KMS-11 (cell line): ENCODE results near the gene DHX57.

Source experiments
- H2AFZ ChIP-seq: fragments of 200-600 bp; sonication (generic); 2 replicates; pipeline ENCODE4 v1.6.1; 2016; ENCODE audit warnings: antibody characterized with exemption, mixed run types, low read depth
- H3K27ac ChIP-seq: fragments of 200-600 bp; sonication (generic); 2 replicates; pipeline ENCODE4 v1.6.1; 2016; ENCODE audit warnings: mild to moderate bottlenecking, mixed run types
- H3K27me3 ChIP-seq: fragments of 200-600 bp; sonication (generic); 2 replicates; pipeline ENCODE4 v1.6.1; 2017; ENCODE audit warnings: mild to moderate bottlenecking, low read depth, mixed run types, moderate library complexity; ENCODE audit not compliant: insufficient read depth
- H3K36me3 ChIP-seq: fragments of 200-600 bp; sonication (generic); 2 replicates; pipeline ENCODE4 v1.6.1; 2017; ENCODE audit warnings: mild to moderate bottlenecking, mixed run types; ENCODE audit not compliant: insufficient read depth
- H3K4me1 ChIP-seq: fragments of 200-600 bp; sonication (generic); 2 replicates; pipeline ENCODE4 v1.6.1; 2016; ENCODE audit warnings: mild to moderate bottlenecking, low read depth, mixed run types; ENCODE audit not compliant: poor library complexity, severe bottlenecking
- H3K4me2 ChIP-seq: fragments of 200-600 bp; sonication (generic); 2 replicates; pipeline ENCODE4 v1.7.0; 2016; ENCODE audit warnings: mild to moderate bottlenecking, mixed run types
- H3K4me3 ChIP-seq: fragments of 200-600 bp; sonication (generic); IDR thresholded peaks from 2 replicates; pipeline ENCODE4 v1.6.1; 2017; ENCODE audit warnings: low read depth, low read length, mixed read lengths; ENCODE audit not compliant: insufficient read depth
- H3K79me2 ChIP-seq: fragments of 200-600 bp; sonication (generic); 2 replicates; pipeline ENCODE4 v1.6.1; 2016; ENCODE audit warnings: low read depth, mixed run types; ENCODE audit not compliant: insufficient read depth
- H3K9ac ChIP-seq: fragments of 200-600 bp; sonication (generic); 2 replicates; pipeline ENCODE4 v1.6.1; 2016; ENCODE audit warnings: mild to moderate bottlenecking, mixed run types
- H4K20me1 ChIP-seq: fragments of 200-600 bp; sonication (generic); 2 replicates; pipeline ENCODE4 v1.6.1; 2016; ENCODE audit warnings: mild to moderate bottlenecking, mixed run types; ENCODE audit not compliant: insufficient read depth
- TF ChIP-seq, protein P1 (sequence below): fragments of 200-600 bp; sonication (generic); conservative IDR thresholded peaks from 2 replicates; pipeline ENCODE4 v1.6.1; 2017; ENCODE audit warnings: low read depth, mild to moderate bottlenecking, antibody characterized with exemption, low read length, moderate library complexity, mixed read lengths

The DHX57 gene

GRCh38 chr2:38866773-38867443 lies 8.8 kb downstream of the DHX57 start:
- Histone ChIP-seq H3K27me3 (no peaks in the 10 kb centered on the region), H4K20me1 (0 out of 2 replicates have a peak, but pooled peaks cover 3% of the 10 kb centered on the region), H3K4me3 (no peak overlapping the region), H3K79me2 (no peaks in the 10 kb centered on the region; the same call in 1 of the 2 replicates), H3K4me2 (no peak overlapping the region), H3K4me1 (peaks cover 8% of the 10 kb centered on the region), H3K36me3 (no peaks in the 10 kb centered on the region), H3K27ac (no peak overlapping the region), H3K9ac (no peak overlapping the region), H2AFZ (no peak overlapping the region)
- TF ChIP-seq, protein P1, sequence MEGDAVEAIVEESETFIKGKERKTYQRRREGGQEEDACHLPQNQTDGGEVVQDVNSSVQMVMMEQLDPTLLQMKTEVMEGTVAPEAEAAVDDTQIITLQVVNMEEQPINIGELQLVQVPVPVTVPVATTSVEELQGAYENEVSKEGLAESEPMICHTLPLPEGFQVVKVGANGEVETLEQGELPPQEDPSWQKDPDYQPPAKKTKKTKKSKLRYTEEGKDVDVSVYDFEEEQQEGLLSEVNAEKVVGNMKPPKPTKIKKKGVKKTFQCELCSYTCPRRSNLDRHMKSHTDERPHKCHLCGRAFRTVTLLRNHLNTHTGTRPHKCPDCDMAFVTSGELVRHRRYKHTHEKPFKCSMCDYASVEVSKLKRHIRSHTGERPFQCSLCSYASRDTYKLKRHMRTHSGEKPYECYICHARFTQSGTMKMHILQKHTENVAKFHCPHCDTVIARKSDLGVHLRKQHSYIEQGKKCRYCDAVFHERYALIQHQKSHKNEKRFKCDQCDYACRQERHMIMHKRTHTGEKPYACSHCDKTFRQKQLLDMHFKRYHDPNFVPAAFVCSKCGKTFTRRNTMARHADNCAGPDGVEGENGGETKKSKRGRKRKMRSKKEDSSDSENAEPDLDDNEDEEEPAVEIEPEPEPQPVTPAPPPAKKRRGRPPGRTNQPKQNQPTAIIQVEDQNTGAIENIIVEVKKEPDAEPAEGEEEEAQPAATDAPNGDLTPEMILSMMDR = no peak

DNA sequence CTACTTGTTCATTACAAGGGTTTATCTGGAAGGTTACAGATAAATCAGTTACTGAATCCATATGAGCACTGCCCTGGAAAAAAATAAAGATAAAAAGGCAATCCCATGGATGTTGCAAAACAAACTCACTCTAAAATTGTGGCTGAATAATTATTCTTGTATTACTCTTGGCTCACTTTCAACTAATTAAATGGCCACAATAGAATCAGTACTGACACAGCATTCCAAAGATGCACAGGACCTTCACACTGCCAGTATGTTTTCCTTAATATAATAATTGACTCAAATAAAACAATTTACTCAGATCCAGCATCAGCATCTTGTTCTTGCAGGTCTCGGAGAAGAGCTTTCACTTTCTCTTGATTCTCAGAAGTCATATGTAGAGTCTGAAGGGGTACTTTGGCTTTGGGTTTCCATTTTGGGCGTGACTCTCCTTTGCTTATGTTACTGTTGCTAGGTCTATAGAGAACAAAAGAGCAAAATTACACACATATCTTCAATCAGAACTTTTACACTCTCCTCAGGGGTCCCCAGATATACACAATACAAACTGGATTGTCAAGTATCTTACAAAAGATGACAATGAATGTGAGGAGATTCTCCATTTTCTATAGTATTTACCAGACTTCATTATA lies 12.6 kb downstream of the DHX57 start:
- Histone ChIP-seq H3K36me3 (no peaks in the 10 kb centered on the region), H3K27ac (no peak overlapping the region), H3K79me2 (no peaks in the 10 kb centered on the region), H3K4me2 (no peak overlapping the region), H3K4me3 (no peak overlapping the region), H3K9ac (no peak overlapping the region), H3K4me1 (peaks cover 8% of the 10 kb centered on the region), H4K20me1 (0 out of 2 replicates have a peak, but pooled peaks cover 3% of the 10 kb centered on the region), H2AFZ (no peak overlapping the region), H3K27me3 (no peaks in the 10 kb centered on the region)
- TF ChIP-seq, protein P1 = no peak

GRCh38 chr2:38862476-38862875 lies 13.3 kb downstream of the DHX57 start:
- Histone ChIP-seq H3K27me3 (no peaks in the 10 kb centered on the region), H3K4me3 (no peak overlapping the region)

GRCh38 chr2:38856165-38856564 lies 19.6 kb downstream of the DHX57 start:
- H3K4me1 ChIP-seq = no peaks in the 10 kb centered on the region
- no peak overlapping the region for H3K4me3 ChIP-seq
- no peaks in the 10 kb centered on the region for H3K36me3 ChIP-seq
- H3K9ac ChIP-seq = no peak overlapping the region
- no peak overlapping the region for H3K4me2 ChIP-seq
- H3K79me2 ChIP-seq = no peaks in the 10 kb centered on the region
- TF ChIP-seq, protein P1 = no peak
- H2AFZ ChIP-seq = no peak overlapping the region
- no peak overlapping the region for H3K27ac ChIP-seq
- no peaks in the 10 kb centered on the region for H3K27me3 ChIP-seq
- no peaks in the 10 kb centered on the region for H4K20me1 ChIP-seq

More at GRCh38 chr2:38862476-38862875, 13.3 kb downstream of the DHX57 start:
- H2AFZ ChIP-seq = no peak overlapping the region
- H3K79me2 ChIP-seq = no peaks in the 10 kb centered on the region
- TF ChIP-seq, protein P1 = no peak
- H4K20me1 ChIP-seq = 0 out of 2 replicates have a peak, but pooled peaks cover 3% of the 10 kb centered on the region
- H3K4me2 ChIP-seq = no peak overlapping the region
- H3K9ac ChIP-seq = no peak overlapping the region
- H3K36me3 ChIP-seq = no peaks in the 10 kb centered on the region
- H3K27ac ChIP-seq = no peak overlapping the region
- peaks cover 8% of the 10 kb centered on the region for H3K4me1 ChIP-seq
